HepG2 (cell line): ENCODE results near the gene SEC31A. TPM values are rescaled to one million over a fixed set of nuclear protein-coding genes. Genes with fewer than 3 reads are reported as not detected.

Experiments
- HNRNPK ChIP-seq: fragments of 200-400 bp; formaldehyde crosslinking; IDR thresholded peaks from 2 replicates; pipeline ENCODE4 v1.6.1; 2018; ENCODE audit warnings: low read length, low read depth, moderate library complexity, mild to moderate bottlenecking; ENCODE audit not compliant: poor library complexity, severe bottlenecking
- JUND ChIP-seq: sonication (generic); formaldehyde crosslinking; IDR thresholded peaks from 2 replicates; pipeline ENCODE4 v1.8.0; 2022; ENCODE audit warnings: mild to moderate bottlenecking, missing genetic modification reagents
- MNT ChIP-seq: fragments of 450-650 bp; IDR thresholded peaks from 2 replicates; pipeline ENCODE4 v1.6.1; 2016
- MYNN ChIP-seq: sonication (generic); formaldehyde crosslinking; IDR thresholded peaks from 2 replicates; pipeline ENCODE4 v1.4.0; 2020; ENCODE audit warnings: mild to moderate bottlenecking, low read depth, missing genetic modification reagents
- PITX1 ChIP-seq: sonication (generic); formaldehyde crosslinking; IDR thresholded peaks from 2 replicates; pipeline ENCODE4 v1.5.1; 2020; ENCODE audit warnings: mild to moderate bottlenecking, missing genetic modification reagents
- RBFOX2 ChIP-seq: fragments of 200-400 bp; formaldehyde crosslinking; IDR thresholded peaks from 2 replicates; pipeline ENCODE4 v1.6.1; 2017; ENCODE audit warnings: low read depth, mild to moderate bottlenecking, low read length
- TFDP2 ChIP-seq: sonication (generic); formaldehyde crosslinking; IDR thresholded peaks from 2 replicates; pipeline ENCODE4 v1.4.0; 2020; ENCODE audit warnings: missing genetic modification reagents
- ZBED4 ChIP-seq: sonication (generic); formaldehyde crosslinking; IDR thresholded peaks from 2 replicates; pipeline ENCODE4 v1.4.0; 2020; ENCODE audit warnings: missing genetic modification reagents, borderline replicate concordance
- ZMAT5 ChIP-seq: sonication (generic); formaldehyde crosslinking; IDR thresholded peaks from 2 replicates; pipeline ENCODE4 v1.5.0; 2020; ENCODE audit warnings: mild to moderate bottlenecking, low read depth, missing genetic modification reagents, borderline replicate concordance
- ZNF142 ChIP-seq: sonication (generic); formaldehyde crosslinking; IDR thresholded peaks from 2 replicates; pipeline ENCODE4 v1.4.0; 2020; ENCODE audit warnings: missing genetic modification reagents
- ZNF414 ChIP-seq: sonication (generic); formaldehyde crosslinking; IDR thresholded peaks from 2 replicates; pipeline ENCODE4 v1.5.0; 2020; ENCODE audit warnings: missing genetic modification reagents
- ZNF577 ChIP-seq: sonication (generic); formaldehyde crosslinking; IDR thresholded peaks from 2 replicates; pipeline ENCODE4 v1.4.0; 2020; ENCODE audit warnings: mild to moderate bottlenecking, low read depth, missing genetic modification reagents, borderline replicate concordance
- ZNF879 ChIP-seq: sonication (generic); formaldehyde crosslinking; IDR thresholded peaks from 2 replicates; pipeline ENCODE4 v1.8.1; 2023; ENCODE audit warnings: missing genetic modification reagents
- ZNF891 ChIP-seq: sonication (generic); formaldehyde crosslinking; IDR thresholded peaks from 2 replicates; pipeline ENCODE4 v1.5.0; 2020; ENCODE audit warnings: mild to moderate bottlenecking, missing genetic modification reagents
- polyA plus RNA-seq, 8 experiments: library from polyadenylated mRNA; depleted of rRNA in 3 of 8; stranded (reverse) in 7 of 8; unstranded in 1 of 8; fragments of >200 nt; fragmentation: Illumina TruSeq in 4 of 8; extraction: Trizol in 4 of 8; gene quantifications; 2 replicates each; pipeline versions ENCODE4 v1.2.1 to v1.2.3, GENCODE V29; 2011 to 2016; ENCODE audit warnings: low read depth in 4 of 8, missing spikeins in 1 of 8, mixed read lengths in 1 of 8; ENCODE audit not compliant: insufficient read depth in 1 of 8
- total RNA-seq, 5 experiments: library from RNA; depleted of rRNA; stranded (reverse); fragments of >200 nt; fragmentation: Illumina TruSeq; extraction: Trizol; gene quantifications; 2 replicates each; pipeline ENCODE4 v1.2.3, GENCODE V29; 2016; ENCODE audit warnings: low read depth in 1 of 5

SEC31A gene
- total and polyA plus RNA-seq, 2 of the 13 experiments (the other 11 are each of a cell fraction or from before 2014, with no cell fraction given) = 231 to 435 TPM

- peak; percentile 94 for TF ChIP-seq TFDP2
- TF ChIP-seq ZNF577 (CRISPR knock-in tag) = no peak
- TF ChIP-seq ZMAT5 (CRISPR knock-in tag) = no peak
- peak; percentile 83; the same call in 1 of the 2 replicates for TF ChIP-seq ZNF891 (CRISPR knock-in tag)
- no peak for TF ChIP-seq ZNF414 (CRISPR knock-in tag)
- no peak for TF ChIP-seq ZNF879 (CRISPR knock-in tag)
- TF ChIP-seq ZNF142 = peak; percentile 64
- peak; percentile 95 for TF ChIP-seq RBFOX2
- no peak for TF ChIP-seq HNRNPK
- 0 out of 2 replicates have a peak, but pooled peaks have one; percentile 10 for TF ChIP-seq JUND
- peak; percentile 7; the same call in 1 of the 2 replicates for TF ChIP-seq MNT
- TF ChIP-seq PITX1 (CRISPR knock-in tag) = 0 out of 2 replicates have a peak, but pooled peaks have one; percentile 41
- TF ChIP-seq MYNN = peak; percentile 40; the same call in 1 of the 2 replicates
- TF ChIP-seq ZBED4 = peak; percentile 79
Observed at GRCh38 chr4:82900411-82901182, 9.6 kb upstream of the SEC31A start, which contains the start of gene THAP9 (continued).
